HG03060 (cell line): ENCODE results near the gene TBC1D3G.
"Not testable (repeated sequence)": the region's sequence is repeated elsewhere in the genome, so short reads cannot be mapped to it uniquely, and the experiment has no call there.

Experiments used
- ATAC-seq: cut with Tn5 transposase; IDR thresholded peaks from one replicate; pipeline ENCODE4 v1.9.1; 2021; ENCODE audit warnings: low read depth, moderate number of reproducible peaks; ENCODE audit not compliant: unreplicated experiment

Gene TBC1D3G

GRCh38 chr17:36323584-36323983 is at the start of gene TBC1D3G:
TBC1D3G (plus strand) TSS chr17:36323884; CDS start chr17:36325412, 1,528 bp downstream.
- not testable (repeated sequence) for ATAC-seq

DNA sequence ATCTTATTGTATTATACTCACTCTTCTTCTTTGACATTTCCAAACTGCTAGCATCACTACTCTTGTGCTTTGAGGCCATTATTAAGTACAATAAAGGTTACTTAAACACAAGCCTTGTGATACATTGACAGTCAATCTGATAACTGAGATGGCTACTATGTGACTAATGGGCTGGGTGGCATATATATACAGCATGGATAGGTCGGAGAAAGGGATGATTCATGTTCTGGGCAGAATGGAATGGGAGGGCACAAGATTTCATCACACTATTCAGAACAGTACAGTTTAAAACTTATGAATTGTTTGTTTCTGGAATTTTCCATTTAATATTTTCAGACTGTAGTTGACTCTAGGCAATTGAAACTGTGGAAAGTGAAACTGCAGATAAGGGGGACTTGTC is 40.4 kb upstream of the TBC1D3G start:
- not testable (repeated sequence) for ATAC-seq

DNA sequence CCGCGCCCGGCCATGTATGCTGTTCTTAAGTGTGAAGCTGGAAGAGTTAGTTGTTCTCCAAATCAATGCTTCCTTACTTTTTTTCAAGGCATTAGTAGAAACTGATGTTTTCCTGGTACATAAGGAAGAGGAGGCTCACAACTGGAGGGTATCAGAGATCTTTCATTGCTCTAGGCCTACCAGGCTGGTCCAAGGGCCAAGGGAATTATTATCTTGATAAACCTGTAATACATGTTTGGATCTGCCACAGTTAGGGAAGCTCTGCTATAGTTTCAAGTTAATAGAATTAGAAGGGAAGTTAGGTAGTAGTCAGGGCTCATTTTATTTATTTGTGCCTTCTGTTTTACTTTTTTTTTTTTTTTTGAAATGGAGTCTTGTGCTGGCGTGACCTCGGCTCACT is 39.5 kb upstream of the TBC1D3G start:
- ATAC-seq: not testable (repeated sequence)

GRCh38 chr17:36289965-36290612 is 33.6 kb upstream of the TBC1D3G start:
- not testable (repeated sequence) for ATAC-seq

DNA sequence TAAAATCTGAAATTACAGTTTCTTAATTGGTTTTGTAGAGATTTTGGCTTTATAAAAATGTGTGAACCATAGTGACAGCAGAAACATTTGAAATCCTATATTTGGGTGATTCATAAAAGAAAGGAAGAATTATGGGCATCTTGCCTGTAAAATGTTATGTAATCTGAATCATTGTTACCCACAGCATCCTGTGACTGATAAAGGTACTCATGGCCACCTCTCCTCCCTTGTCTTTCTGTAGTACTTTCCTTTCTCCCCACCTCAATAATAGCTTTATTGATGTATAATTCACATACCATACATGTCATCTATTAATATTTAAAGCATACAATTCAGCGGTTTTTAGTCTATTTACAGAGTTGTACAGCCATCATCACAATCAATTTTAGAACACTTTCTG is 28.5 kb upstream of the TBC1D3G start:
- not testable (repeated sequence) for ATAC-seq

- not testable (repeated sequence) for ATAC-seq
These were observed 7.9 kb upstream of the TBC1D3G start for GRCh38 chr17:36315736-36316135.

DNA sequence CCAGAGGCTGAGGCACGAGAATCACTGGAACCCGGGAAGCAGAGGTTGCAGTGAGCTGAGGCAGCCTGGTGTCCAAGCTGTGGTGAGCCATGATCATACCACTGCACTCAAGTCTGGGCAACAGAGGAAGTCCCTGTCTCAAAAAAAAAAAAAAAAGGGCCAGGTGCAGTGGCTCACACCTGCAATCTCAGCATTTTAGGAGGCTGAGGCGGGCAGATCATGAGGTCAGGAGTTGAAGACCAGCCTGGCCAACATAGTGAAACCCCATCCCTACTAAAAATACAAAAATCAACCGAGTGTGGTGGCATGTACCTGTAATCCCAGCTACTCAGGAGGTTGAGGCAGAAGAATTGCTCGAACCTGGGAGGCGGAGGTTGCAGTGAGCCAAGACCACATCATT is 38.8 kb downstream of the TBC1D3G start:
- ATAC-seq: not testable (repeated sequence)

DNA sequence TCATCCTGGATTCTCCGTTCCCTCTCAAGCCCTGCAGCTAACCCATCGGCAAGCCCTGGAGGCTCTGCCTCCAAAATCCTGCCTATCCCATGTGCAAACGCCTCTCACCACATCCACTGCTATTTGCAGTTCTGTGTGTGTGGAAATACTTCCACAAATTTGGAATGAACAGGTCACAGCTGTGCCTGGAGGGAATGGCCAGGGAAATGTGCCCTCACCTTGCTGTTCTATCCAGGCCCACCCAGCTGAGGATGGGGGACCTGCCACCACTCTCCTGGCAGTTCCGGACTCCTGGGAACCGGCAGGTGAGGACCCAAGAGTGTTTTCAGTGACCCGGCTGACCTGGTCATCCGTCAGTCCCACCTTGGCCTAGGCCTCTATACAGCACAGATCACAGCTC is 52.3 kb downstream of the TBC1D3G start:
- not testable (repeated sequence) for ATAC-seq
